Tracheal epithelial cell (primary cell): ENCODE data around the gene PDE8A. TPM values are rescaled to one million over a fixed set of nuclear protein-coding genes. Genes with fewer than 3 reads are reported as not detected.

Source experiments
- total RNA-seq: library from RNA; depleted of rRNA; stranded (reverse); fragments of >200 nt; gene quantifications from 2 replicates; pipeline ENCODE4 v1.2.1, GENCODE V29; 2014

The PDE8A gene
- total RNA-seq, result 16.0 and 17.4 TPM in 2 replicates

GRCh38 chr15:84981711-84982300, at the start of gene PDE8A:
Gene PDE8A, plus strand, starts transcription at chr15:84981856. Its CDS starts 307 bp downstream, at chr15:84982163.

Other genes with a start within 250 kb of the PDE8A start
- 2.9 and 5.1 TPM in 2 replicates for gene ZNF592, start 233.3 kb upstream of the PDE8A start, total RNA-seq
- gene ALPK3, start 164.5 kb upstream of the PDE8A start, total RNA-seq, result under 0.01 and 4.1 TPM in 2 replicates
- not detected in 2 replicates for gene SLC28A1, start 97.2 kb upstream of the PDE8A start, total RNA-seq